ENCODE results near the gene PPIL4. TPM values are rescaled to one million over a fixed set of nuclear protein-coding genes. Genes with fewer than 3 reads are reported as not detected.
"Not testable (repeated sequence)": the region's sequence is repeated elsewhere in the genome, so short reads cannot be mapped to it uniquely, and the experiment has no call there.

The PPIL4 gene
- total and polyA plus RNA-seq, 7 donors, result 15.6 to 35.0 (median 31.3) TPM

GRCh38 chr6:149464411-149464810 lies 81.4 kb downstream of the PPIL4 start:
- no peak for DNase-seq
- H3K9me3 ChIP-seq, result no peaks in the 10 kb centered on the region
- intact Hi-C loops (cut with DNase I), result no loop called here
- peak overlapping the region in 1 of 4 donors; percentile 30 for H3K27ac ChIP-seq
- peaks cover 0 to 21% (median 16%) of the 10 kb centered on the region in 4 donors for H3K4me1 ChIP-seq
- TF ChIP-seq EP300 (IDR thresholded peaks at IDR 0.05) (no peak), CTCF (IDR thresholded peaks at IDR 0.05) (no peak)
- no peaks in the 10 kb centered on the region for H3K27me3 ChIP-seq
- no peaks in the 10 kb centered on the region for H3K36me3 ChIP-seq
- 65 to 67% methylated on average over 8 of the region's 8 CpGs for WGBS, 2 donors
- no peak overlapping the region for H3K4me3 ChIP-seq

GRCh38 chr6:149463781-149464180 lies 82.1 kb downstream of the PPIL4 start:
- Histone ChIP-seq H3K9me3 (no peaks in the 10 kb centered on the region), H3K4me3 (no peak overlapping the region), H3K36me3 (no peaks in the 10 kb centered on the region), H3K4me1 (peaks cover 0 to 19% (median 15%) of the 10 kb centered on the region in 4 donors), H3K27me3 (no peaks in the 10 kb centered on the region), H3K27ac (peak overlapping the region in 2 of 4 donors; percentile 15 to 30)
- 64 to 76% methylated on average over 4 of the region's 4 CpGs for WGBS, 2 donors
- intact Hi-C loops (cut with DNase I), result no loop called here
- no peak for DNase-seq
- TF ChIP-seq POLR2AphosphoS5 (IDR thresholded peaks at IDR 0.05) (no peak), POLR2A (IDR thresholded peaks at IDR 0.05) (no peak), EP300 (IDR thresholded peaks at IDR 0.05) (no peak), CTCF (IDR thresholded peaks at IDR 0.05) (no peak)

- peaks cover 0 to 12% (median 11%) of the 10 kb centered on the region in 4 donors for H3K4me1 ChIP-seq
- H3K36me3 ChIP-seq; H3K9me3 ChIP-seq; DNase-seq; H3K27me3 ChIP-seq; intact Hi-C loops (cut with DNase I); H3K27ac ChIP-seq; H3K4me3 ChIP-seq: not testable (repeated sequence)
- 90 to 93% methylated on average over 7 of the region's 7 CpGs for WGBS, 2 donors
Observed at GRCh38 chr6:149462712-149463111, 83.1 kb downstream of the PPIL4 start.

- Histone ChIP-seq H3K27ac (no peak overlapping the region), H3K9me3 (no peaks in the 10 kb centered on the region), H3K4me3 (no peak overlapping the region), H3K27me3 (no peaks in the 10 kb centered on the region), H3K36me3 (no peaks in the 10 kb centered on the region), H3K4me1 (peaks cover 0 to 19% (median 11%) of the 10 kb centered on the region in 4 donors)
- no peak for DNase-seq
- WGBS, 2 donors, result 79 to 81% methylated on average over 5 of the region's 5 CpGs
- intact Hi-C loops (cut with DNase I), result no loop called here
- TF ChIP-seq POLR2A (IDR thresholded peaks at IDR 0.05) (no peak), EP300 (IDR thresholded peaks at IDR 0.05) (no peak), POLR2AphosphoS5 (IDR thresholded peaks at IDR 0.05) (no peak), CTCF (IDR thresholded peaks at IDR 0.05) (no peak)
Observed at GRCh38 chr6:149461670-149462069, 84.2 kb downstream of the PPIL4 start.

GRCh38 chr6:149460249-149460648 lies 85.6 kb downstream of the PPIL4 start:
- WGBS, 2 donors, result 76 to 93% methylated on average over 3 of the region's 3 CpGs
- peaks cover 0 to 23% (median 13%) of the 10 kb centered on the region in 4 donors for H3K4me1 ChIP-seq
- H3K9me3 ChIP-seq; H3K27ac ChIP-seq; H3K4me3 ChIP-seq; DNase-seq; intact Hi-C loops (cut with DNase I); H3K36me3 ChIP-seq; H3K27me3 ChIP-seq: not testable (repeated sequence)

- no peaks in the 10 kb centered on the region for H3K9me3 ChIP-seq
- H3K4me3 ChIP-seq, result no peak overlapping the region
- 75 to 89% methylated on average over 5 of the region's 5 CpGs for WGBS, 2 donors
- H3K4me1 ChIP-seq, result peaks cover 0 to 28% (median 18%) of the 10 kb centered on the region in 4 donors
- H3K27ac ChIP-seq, result no peak overlapping the region
- DNase-seq, result no peak
- TF ChIP-seq CTCF (IDR thresholded peaks at IDR 0.05) (no peak), POLR2A (IDR thresholded peaks at IDR 0.05) (no peak), EP300 (IDR thresholded peaks at IDR 0.05) (no peak), POLR2AphosphoS5 (IDR thresholded peaks at IDR 0.05) (no peak)
- H3K27me3 ChIP-seq, result no peaks in the 10 kb centered on the region
- no peaks in the 10 kb centered on the region for H3K36me3 ChIP-seq
- intact Hi-C loops (cut with DNase I), result no loop called here
Observed at GRCh38 chr6:149459761-149460160, 86.1 kb downstream of the PPIL4 start.

Data from sigmoid colon (tissue), 7 donors.